ENCODE data around the gene MTMR10. TPM values are rescaled to one million over a fixed set of nuclear protein-coding genes. Genes with fewer than 3 reads are reported as not detected.

MTMR10 gene
- polyA plus RNA-seq, 1 donor from 2014 or later, result 2.3 TPM

DNA sequence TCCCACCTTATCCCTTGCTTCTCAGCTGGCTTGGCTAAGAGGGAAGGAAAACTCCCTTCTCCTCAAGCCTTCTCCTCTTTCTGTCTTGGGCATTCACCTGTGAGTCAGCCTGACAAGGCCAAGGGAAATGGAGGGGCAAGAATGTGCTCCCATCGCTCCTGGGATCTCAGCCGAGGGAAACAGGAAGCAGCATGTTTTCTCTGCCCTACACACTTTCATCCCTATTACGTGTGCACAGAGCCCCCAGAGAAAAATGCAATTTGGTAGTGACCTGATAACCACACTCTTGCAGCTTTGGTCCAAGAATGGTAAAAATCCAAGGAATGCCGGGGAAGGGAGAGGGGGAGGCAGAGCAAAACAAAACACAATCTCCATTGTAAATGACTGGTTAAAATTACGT is 32.9 kb upstream of the MTMR10 start:
- no peaks in the 10 kb centered on the region for H3K79me2 ChIP-seq (replicated peaks; ENCODE audit: insufficient read depth, low read length)
- H3K9me2 ChIP-seq (ENCODE audit: insufficient read depth, low read length), result no peaks in the 10 kb centered on the region
- H3K4me3 ChIP-seq (ENCODE audit: low read length), result no peak overlapping the region
- H3K4me2 ChIP-seq (ENCODE audit: low read length), result no peak overlapping the region
- no peak overlapping the region for H3K9ac ChIP-seq (ENCODE audit: low read length)
- H2AFZ ChIP-seq (ENCODE audit: low read depth, low read length), result no peak overlapping the region
- no peaks in the 10 kb centered on the region for H3K9me3 ChIP-seq (ENCODE audit: low read length)
- no peaks in the 10 kb centered on the region for H4K20me1 ChIP-seq (ENCODE audit: insufficient read depth)
- no peak overlapping the region for H3K27ac ChIP-seq (ENCODE audit: low read length)
- no peaks in the 10 kb centered on the region for H3K36me3 ChIP-seq (ENCODE audit: insufficient read depth, low read length)
- H3F3A ChIP-seq (ENCODE audit: insufficient read depth, low read length, poor library complexity, severe bottlenecking), result no peaks in the 10 kb centered on the region
- TF ChIP-seq, protein P1, sequence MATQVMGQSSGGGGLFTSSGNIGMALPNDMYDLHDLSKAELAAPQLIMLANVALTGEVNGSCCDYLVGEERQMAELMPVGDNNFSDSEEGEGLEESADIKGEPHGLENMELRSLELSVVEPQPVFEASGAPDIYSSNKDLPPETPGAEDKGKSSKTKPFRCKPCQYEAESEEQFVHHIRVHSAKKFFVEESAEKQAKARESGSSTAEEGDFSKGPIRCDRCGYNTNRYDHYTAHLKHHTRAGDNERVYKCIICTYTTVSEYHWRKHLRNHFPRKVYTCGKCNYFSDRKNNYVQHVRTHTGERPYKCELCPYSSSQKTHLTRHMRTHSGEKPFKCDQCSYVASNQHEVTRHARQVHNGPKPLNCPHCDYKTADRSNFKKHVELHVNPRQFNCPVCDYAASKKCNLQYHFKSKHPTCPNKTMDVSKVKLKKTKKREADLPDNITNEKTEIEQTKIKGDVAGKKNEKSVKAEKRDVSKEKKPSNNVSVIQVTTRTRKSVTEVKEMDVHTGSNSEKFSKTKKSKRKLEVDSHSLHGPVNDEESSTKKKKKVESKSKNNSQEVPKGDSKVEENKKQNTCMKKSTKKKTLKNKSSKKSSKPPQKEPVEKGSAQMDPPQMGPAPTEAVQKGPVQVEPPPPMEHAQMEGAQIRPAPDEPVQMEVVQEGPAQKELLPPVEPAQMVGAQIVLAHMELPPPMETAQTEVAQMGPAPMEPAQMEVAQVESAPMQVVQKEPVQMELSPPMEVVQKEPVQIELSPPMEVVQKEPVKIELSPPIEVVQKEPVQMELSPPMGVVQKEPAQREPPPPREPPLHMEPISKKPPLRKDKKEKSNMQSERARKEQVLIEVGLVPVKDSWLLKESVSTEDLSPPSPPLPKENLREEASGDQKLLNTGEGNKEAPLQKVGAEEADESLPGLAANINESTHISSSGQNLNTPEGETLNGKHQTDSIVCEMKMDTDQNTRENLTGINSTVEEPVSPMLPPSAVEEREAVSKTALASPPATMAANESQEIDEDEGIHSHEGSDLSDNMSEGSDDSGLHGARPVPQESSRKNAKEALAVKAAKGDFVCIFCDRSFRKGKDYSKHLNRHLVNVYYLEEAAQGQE (IDR thresholded peaks at IDR 0.05; ENCODE audit: borderline replicate concordance), result no peak
- TF ChIP-seq MXI1 (conservative IDR thresholded peaks at IDR 0.05; ENCODE audit: poor library complexity, severe bottlenecking), result no peak
- TF ChIP-seq TAF1 (IDR thresholded peaks at IDR 0.05; ENCODE audit: low read depth), result no peak
- TF ChIP-seq EZH2 (IDR thresholded peaks at IDR 0.05; ENCODE audit: borderline replicate concordance, insufficient read depth, low read length, poor library complexity, severe bottlenecking), result no peak
- TF ChIP-seq EP300 (conservative IDR thresholded peaks at IDR 0.05; ENCODE audit: poor library complexity, severe bottlenecking), result no peak
- no peak for TF ChIP-seq POLR2AphosphoS5 (IDR thresholded peaks at IDR 0.05)
- TF ChIP-seq CTCF (IDR thresholded peaks at IDR 0.05; ENCODE audit: poor library complexity, severe bottlenecking), result no peak
- no peak for TF ChIP-seq SMC3 (conservative IDR thresholded peaks at IDR 0.05; ENCODE audit: poor library complexity)
- no peak for TF ChIP-seq RAD21 (conservative IDR thresholded peaks at IDR 0.05)
- no peaks in the 10 kb centered on the region for H3K27me3 ChIP-seq (ENCODE audit: insufficient read depth, low read depth, low read length)

DNA sequence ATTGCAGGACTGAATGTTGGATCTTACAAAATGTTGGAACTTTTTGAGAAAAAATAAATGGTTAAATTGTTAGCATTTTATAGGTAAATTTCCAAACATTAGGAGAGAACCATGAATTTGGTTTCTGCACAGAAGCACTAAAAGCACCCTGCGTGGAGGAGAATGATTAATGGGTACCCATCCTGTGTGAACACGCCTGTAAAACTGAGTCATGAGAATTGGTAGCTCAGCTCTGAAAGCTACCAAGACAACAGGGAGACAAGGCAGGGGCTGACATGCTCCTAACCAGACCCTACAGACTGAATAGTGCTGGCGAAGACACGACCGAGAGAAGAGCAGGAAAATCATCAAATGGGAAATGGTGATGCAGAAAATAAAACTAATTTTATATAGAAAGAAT is 32.4 kb upstream of the MTMR10 start:
- Histone ChIP-seq H3K27me3 (ENCODE audit: insufficient read depth, low read depth, low read length) (no peaks in the 10 kb centered on the region), H3K4me3 (ENCODE audit: low read length) (no peak overlapping the region), H3K4me2 (ENCODE audit: low read length) (no peak overlapping the region), H3K36me3 (ENCODE audit: insufficient read depth, low read length) (no peaks in the 10 kb centered on the region), H3K9ac (ENCODE audit: low read length) (no peak overlapping the region), H4K20me1 (ENCODE audit: insufficient read depth) (no peaks in the 10 kb centered on the region), H3K9me3 (ENCODE audit: low read length) (no peaks in the 10 kb centered on the region), H3K9me2 (ENCODE audit: insufficient read depth, low read length) (no peaks in the 10 kb centered on the region), H3K79me2 (replicated peaks; ENCODE audit: insufficient read depth, low read length) (no peaks in the 10 kb centered on the region), H2AFZ (ENCODE audit: low read depth, low read length) (no peak overlapping the region), H3K27ac (ENCODE audit: low read length) (no peak overlapping the region), H3F3A (ENCODE audit: insufficient read depth, low read length, poor library complexity, severe bottlenecking) (no peaks in the 10 kb centered on the region)
- TF ChIP-seq EP300 (conservative IDR thresholded peaks at IDR 0.05; ENCODE audit: poor library complexity, severe bottlenecking) (no peak), POLR2AphosphoS5 (IDR thresholded peaks at IDR 0.05) (no peak), CTCF (IDR thresholded peaks at IDR 0.05; ENCODE audit: poor library complexity, severe bottlenecking) (no peak), TAF1 (IDR thresholded peaks at IDR 0.05; ENCODE audit: low read depth) (no peak), EZH2 (IDR thresholded peaks at IDR 0.05; ENCODE audit: borderline replicate concordance, insufficient read depth, low read length, poor library complexity, severe bottlenecking) (no peak), SMC3 (conservative IDR thresholded peaks at IDR 0.05; ENCODE audit: poor library complexity) (no peak), MXI1 (conservative IDR thresholded peaks at IDR 0.05; ENCODE audit: poor library complexity, severe bottlenecking) (no peak), RAD21 (conservative IDR thresholded peaks at IDR 0.05) (no peak)
- TF ChIP-seq, protein P1 (IDR thresholded peaks at IDR 0.05; ENCODE audit: borderline replicate concordance), result no peak

Data from neural cell (in vitro differentiated cells).